AG10803 (cell line): ENCODE results near the gene SPRING1.

Source experiments
- DNase-seq: peaks from one replicate; pipeline ENCODE4 v3.0.0; 2010; ENCODE audit warnings: low read depth
- H3K4me3 ChIP-seq: 2 replicates; pipeline ENCODE4 v1.5.1; 2011; ENCODE audit warnings: mild to moderate bottlenecking, low read length, control low read depth
- TF ChIP-seq, protein P1 (sequence below): conservative IDR thresholded peaks from 2 replicates; pipeline ENCODE4 v1.5.1; 2011; ENCODE audit warnings: mild to moderate bottlenecking, low read length, control low read depth, inconsistent platforms

Gene SPRING1

DNA sequence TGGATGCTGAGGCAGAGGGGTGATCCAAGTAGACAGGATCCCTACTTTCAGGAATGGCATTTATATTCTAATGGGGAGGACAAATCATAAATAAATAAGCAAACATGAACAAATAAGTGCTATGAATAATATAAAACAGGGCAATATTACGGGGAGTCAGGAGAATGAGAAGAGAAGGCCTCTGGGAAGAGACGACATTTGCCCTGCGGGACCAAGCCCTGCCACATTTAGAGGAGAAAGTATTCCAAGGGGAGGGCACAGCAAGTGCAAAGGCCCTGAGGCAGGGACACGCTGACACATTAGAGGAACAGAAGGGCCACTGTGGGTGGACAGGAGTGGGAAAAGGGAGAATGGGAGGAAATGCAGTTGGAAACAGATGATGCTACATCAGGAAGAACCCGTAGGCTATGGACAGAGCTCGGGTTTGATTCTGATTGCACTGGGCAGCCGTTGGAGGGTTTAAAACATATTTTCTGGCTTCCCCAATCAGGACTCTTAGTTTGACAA, 1.6 kb upstream of the SPRING1 start:
- TF ChIP-seq, protein P1, sequence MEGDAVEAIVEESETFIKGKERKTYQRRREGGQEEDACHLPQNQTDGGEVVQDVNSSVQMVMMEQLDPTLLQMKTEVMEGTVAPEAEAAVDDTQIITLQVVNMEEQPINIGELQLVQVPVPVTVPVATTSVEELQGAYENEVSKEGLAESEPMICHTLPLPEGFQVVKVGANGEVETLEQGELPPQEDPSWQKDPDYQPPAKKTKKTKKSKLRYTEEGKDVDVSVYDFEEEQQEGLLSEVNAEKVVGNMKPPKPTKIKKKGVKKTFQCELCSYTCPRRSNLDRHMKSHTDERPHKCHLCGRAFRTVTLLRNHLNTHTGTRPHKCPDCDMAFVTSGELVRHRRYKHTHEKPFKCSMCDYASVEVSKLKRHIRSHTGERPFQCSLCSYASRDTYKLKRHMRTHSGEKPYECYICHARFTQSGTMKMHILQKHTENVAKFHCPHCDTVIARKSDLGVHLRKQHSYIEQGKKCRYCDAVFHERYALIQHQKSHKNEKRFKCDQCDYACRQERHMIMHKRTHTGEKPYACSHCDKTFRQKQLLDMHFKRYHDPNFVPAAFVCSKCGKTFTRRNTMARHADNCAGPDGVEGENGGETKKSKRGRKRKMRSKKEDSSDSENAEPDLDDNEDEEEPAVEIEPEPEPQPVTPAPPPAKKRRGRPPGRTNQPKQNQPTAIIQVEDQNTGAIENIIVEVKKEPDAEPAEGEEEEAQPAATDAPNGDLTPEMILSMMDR: no peak
- no peak overlapping the region for H3K4me3 ChIP-seq
- no peak for DNase-seq

GRCh38 chr12:116736962-116737773, 701 bp downstream of the SPRING1 start:
- no peak for DNase-seq
- H3K4me3 ChIP-seq: peak overlapping the region; percentile 92
- TF ChIP-seq, protein P1: no peak

DNA sequence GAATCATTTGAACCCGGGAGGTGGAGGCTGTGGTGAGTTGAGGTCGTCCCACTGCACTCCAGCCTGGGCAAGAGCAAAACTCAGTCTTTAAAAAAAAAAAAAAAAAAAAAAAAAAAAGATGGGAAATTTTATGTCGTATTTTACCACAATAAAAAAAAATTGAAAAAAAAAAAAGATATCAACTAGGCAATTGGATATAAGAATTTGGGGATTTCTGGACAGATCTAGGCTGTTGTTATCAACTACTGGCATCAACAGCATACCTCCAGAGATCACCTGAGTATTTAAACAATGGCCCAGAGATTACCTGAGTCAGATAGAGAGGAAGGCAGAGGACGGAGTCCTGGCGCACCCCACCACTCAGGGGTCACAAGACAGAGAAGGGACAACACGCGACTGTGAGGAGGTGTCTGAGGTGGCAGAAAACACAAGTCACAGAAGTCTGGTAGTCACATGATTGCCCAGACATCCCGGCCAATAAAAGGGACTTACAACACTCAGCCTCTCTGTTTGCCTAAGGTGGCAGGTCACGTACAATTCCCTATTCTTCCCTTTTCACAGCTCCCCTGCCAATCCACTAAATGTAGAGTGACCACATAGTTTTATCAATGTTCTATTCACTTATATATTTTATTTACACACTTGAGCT, 1.8 kb downstream of the SPRING1 start:
- TF ChIP-seq, protein P1: no peak
- no peak for DNase-seq
- peak overlapping the region; percentile 4 for H3K4me3 ChIP-seq

GRCh38 chr12:116735084-116735483, 2.8 kb downstream of the SPRING1 start:
- TF ChIP-seq, protein P1: no peak
- no peak for DNase-seq
- H3K4me3 ChIP-seq: no peak overlapping the region

DNA sequence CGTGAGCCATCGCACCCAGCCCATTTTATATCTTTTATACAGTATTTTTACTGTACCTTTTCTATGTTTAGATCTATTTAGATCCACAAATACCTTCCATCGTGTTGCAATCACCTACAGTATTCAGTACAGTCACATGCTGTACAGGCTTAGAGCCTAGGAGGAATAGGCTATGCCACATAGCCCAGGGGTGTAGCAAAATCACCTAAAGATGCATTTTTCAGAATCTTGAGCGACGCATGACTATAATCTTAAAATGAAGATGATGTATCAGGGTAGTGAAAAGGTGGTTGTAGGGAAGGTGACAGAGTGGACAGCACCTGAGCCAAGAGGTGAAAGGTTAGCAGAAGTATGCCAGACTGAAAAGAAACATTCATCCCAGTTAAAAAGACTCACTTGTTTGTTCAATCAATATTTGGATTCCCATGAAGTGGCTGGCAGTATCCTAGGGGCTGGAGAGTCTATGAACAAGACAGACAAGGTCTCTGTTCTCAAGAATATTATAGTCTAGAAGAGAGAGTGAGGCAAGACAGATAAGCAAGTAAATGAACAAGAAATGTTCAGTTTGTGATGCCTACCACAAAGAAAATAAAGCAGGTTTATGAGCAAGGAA, 3.6 kb downstream of the SPRING1 start:
- H3K4me3 ChIP-seq: no peak overlapping the region
- DNase-seq: no peak
- TF ChIP-seq, protein P1: no peak

- no peak overlapping the region for H3K4me3 ChIP-seq
- TF ChIP-seq, protein P1: no peak
- DNase-seq: no peak
Observed at GRCh38 chr12:116731801-116732200, 6.1 kb downstream of the SPRING1 start.

DNA sequence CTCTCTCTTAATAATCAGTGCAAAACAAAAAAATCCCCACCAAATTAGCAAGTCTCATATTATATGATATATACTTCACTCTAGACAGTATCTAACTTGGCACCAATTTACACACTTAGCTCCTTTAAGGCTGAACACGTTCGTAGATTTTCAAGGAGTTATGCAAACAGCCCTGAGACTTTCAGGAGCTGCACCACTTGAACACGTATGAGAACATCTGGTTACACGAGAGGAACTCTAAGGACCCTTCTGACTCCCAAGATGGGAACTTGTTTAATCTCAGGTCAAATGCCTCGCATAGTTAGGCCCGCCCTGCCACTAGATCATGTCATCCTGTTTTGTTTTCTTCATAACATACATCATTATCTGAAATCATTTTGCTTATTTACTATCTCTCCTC, 10.0 kb downstream of the SPRING1 start:
- no peak overlapping the region for H3K4me3 ChIP-seq
- TF ChIP-seq, protein P1: no peak
- DNase-seq: no peak
